GM21528 (cell line): ENCODE data around the gene CRADD.
"Not testable (repeated sequence)": the region's sequence is repeated elsewhere in the genome, so short reads cannot be mapped to it uniquely, and the experiment has no call there.

Experiments used
- ATAC-seq: cut with Tn5 transposase; IDR thresholded peaks from one replicate; pipeline ENCODE4 v1.9.1; 2021; ENCODE audit warnings: mild to moderate bottlenecking, moderate library complexity; ENCODE audit not compliant: unreplicated experiment, low FRiP score

CRADD gene

GRCh38 chr12:93705237-93705636 is 28.1 kb downstream of the CRADD start:
- no peak for ATAC-seq

GRCh38 chr12:93706387-93706786 is 29.2 kb downstream of the CRADD start:
- no peak for ATAC-seq

GRCh38 chr12:93706824-93707223 is 29.6 kb downstream of the CRADD start:
- ATAC-seq, result no peak

- ATAC-seq, result no peak
Measured at GRCh38 chr12:93707836-93708235, 30.7 kb downstream of the CRADD start.

- ATAC-seq, result no peak
Measured at GRCh38 chr12:93708952-93709351, 31.8 kb downstream of the CRADD start.

GRCh38 chr12:93709386-93709785 is 32.2 kb downstream of the CRADD start:
- ATAC-seq, result no peak

GRCh38 chr12:93710574-93710926 is 33.4 kb downstream of the CRADD start:
- ATAC-seq, result no peak

GRCh38 chr12:93711502-93711901 is 34.3 kb downstream of the CRADD start:
- ATAC-seq, result not testable (repeated sequence)

GRCh38 chr12:93712200-93712599 is 35.0 kb downstream of the CRADD start:
- ATAC-seq, result no peak

GRCh38 chr12:93713060-93713459 is 35.9 kb downstream of the CRADD start:
- no peak for ATAC-seq

- ATAC-seq, result no peak
Measured at GRCh38 chr12:93713800-93714199, 36.6 kb downstream of the CRADD start.

- no peak for ATAC-seq
Measured at GRCh38 chr12:93714382-93714781, 37.2 kb downstream of the CRADD start.

GRCh38 chr12:93719710-93720109 is 42.5 kb downstream of the CRADD start:
- no peak for ATAC-seq

- no peak for ATAC-seq
Measured at GRCh38 chr12:93720559-93720958, 43.4 kb downstream of the CRADD start.

- no peak for ATAC-seq
Measured at GRCh38 chr12:93722179-93722578, 45.0 kb downstream of the CRADD start.

- no peak for ATAC-seq
Measured at GRCh38 chr12:93722835-93723567, 45.8 kb downstream of the CRADD start.

GRCh38 chr12:93723568-93723930 is 46.4 kb downstream of the CRADD start:
- no peak for ATAC-seq

GRCh38 chr12:93725531-93725930 is 48.4 kb downstream of the CRADD start:
- no peak for ATAC-seq

- ATAC-seq, result no peak
Measured at GRCh38 chr12:93727195-93727811, 50.1 kb downstream of the CRADD start.

GRCh38 chr12:93727911-93728310 is 50.7 kb downstream of the CRADD start:
- no peak for ATAC-seq

- no peak for ATAC-seq
Measured at GRCh38 chr12:93729934-93730333, 52.8 kb downstream of the CRADD start.

- ATAC-seq, result peak; percentile 61
Measured at GRCh38 chr12:93733358-93733757, 56.2 kb downstream of the CRADD start.
